PFSK-1 (cell line): ENCODE data around the gene OPCML.

ENCODE experiments used
- POLR2AphosphoS5 ChIP-seq: IDR thresholded peaks from 2 replicates; pipeline ENCODE4 v1.6.1; 2012; ENCODE audit warnings: low read depth, mild to moderate bottlenecking, control low read depth, low read length, moderate library complexity
- TAF1 ChIP-seq: IDR thresholded peaks from 2 replicates; pipeline ENCODE4 v1.6.1; 2012; ENCODE audit warnings: low read length, control low read depth, borderline replicate concordance; ENCODE audit not compliant: insufficient read depth
- TF ChIP-seq, protein P1 (sequence below), 2 experiments: IDR thresholded peaks; 2 replicates each; pipeline versions ENCODE4 v1.6.1 to v1.8.0; 2011 to 2012; ENCODE audit warnings: low read depth in 2 of 2, low read length in 2 of 2, control low read depth in 1 of 2, inconsistent platforms in 1 of 2, mild to moderate bottlenecking in 1 of 2, moderate library complexity in 1 of 2; ENCODE audit not compliant: insufficient read depth in 1 of 2

DNA sequence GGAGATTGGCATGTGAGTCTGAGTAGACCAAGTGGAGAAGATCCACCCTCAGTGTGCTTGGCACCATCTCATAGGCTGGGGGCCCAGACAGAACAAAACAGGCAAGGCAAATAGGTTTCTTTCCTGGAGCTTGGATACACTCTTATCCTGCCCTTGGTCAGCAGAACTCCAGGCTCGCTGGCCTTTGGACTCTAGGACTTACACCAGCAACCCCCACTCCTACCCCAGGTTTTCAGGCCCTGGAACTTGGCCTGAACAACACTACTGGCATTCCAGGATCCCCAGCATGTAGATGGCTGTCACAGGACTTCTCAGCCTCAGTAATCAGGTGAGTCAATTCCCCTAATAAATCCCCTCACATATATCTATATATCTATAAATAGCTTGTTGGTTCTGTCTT is 637.7 kb downstream of the OPCML start:
- TF ChIP-seq POLR2AphosphoS5: no peak
- TF ChIP-seq, protein P1, sequence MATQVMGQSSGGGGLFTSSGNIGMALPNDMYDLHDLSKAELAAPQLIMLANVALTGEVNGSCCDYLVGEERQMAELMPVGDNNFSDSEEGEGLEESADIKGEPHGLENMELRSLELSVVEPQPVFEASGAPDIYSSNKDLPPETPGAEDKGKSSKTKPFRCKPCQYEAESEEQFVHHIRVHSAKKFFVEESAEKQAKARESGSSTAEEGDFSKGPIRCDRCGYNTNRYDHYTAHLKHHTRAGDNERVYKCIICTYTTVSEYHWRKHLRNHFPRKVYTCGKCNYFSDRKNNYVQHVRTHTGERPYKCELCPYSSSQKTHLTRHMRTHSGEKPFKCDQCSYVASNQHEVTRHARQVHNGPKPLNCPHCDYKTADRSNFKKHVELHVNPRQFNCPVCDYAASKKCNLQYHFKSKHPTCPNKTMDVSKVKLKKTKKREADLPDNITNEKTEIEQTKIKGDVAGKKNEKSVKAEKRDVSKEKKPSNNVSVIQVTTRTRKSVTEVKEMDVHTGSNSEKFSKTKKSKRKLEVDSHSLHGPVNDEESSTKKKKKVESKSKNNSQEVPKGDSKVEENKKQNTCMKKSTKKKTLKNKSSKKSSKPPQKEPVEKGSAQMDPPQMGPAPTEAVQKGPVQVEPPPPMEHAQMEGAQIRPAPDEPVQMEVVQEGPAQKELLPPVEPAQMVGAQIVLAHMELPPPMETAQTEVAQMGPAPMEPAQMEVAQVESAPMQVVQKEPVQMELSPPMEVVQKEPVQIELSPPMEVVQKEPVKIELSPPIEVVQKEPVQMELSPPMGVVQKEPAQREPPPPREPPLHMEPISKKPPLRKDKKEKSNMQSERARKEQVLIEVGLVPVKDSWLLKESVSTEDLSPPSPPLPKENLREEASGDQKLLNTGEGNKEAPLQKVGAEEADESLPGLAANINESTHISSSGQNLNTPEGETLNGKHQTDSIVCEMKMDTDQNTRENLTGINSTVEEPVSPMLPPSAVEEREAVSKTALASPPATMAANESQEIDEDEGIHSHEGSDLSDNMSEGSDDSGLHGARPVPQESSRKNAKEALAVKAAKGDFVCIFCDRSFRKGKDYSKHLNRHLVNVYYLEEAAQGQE (IDR thresholded peaks at IDR 0.05; ENCODE audit: insufficient read depth in 1 of 2, low read depth in 2 of 2, low read length in 2 of 2): no peak
- TF ChIP-seq TAF1: no peak
